Mesenchymal stem cell (in vitro differentiated cells and primary cell): ENCODE results near the gene MYO5B.

Source experiments
- DNase-seq: peaks from one replicate; pipeline ENCODE4 v3.0.0-alpha.2; 2013
- H2AFZ ChIP-seq: one replicate; pipeline ENCODE4 v1.6.1; 2013; ENCODE audit warnings: low read depth, mild to moderate bottlenecking, control low read depth, inconsistent platforms, low read length, moderate library complexity
- H2AK5ac ChIP-seq: 2 replicates; pipeline ENCODE4 v1.6.1; 2013; ENCODE audit warnings: low read length, moderate library complexity, mild to moderate bottlenecking, inconsistent platforms; ENCODE audit not compliant: severe bottlenecking
- H2BK120ac ChIP-seq: one replicate; pipeline ENCODE4 v1.6.1; 2013; ENCODE audit warnings: low read depth, mild to moderate bottlenecking, inconsistent platforms, low read length, moderate library complexity
- H2BK12ac ChIP-seq, 2 experiments: one replicate each; pipeline ENCODE4 v1.6.1; 2013; ENCODE audit warnings: inconsistent platforms in 2 of 2, low read length in 2 of 2, mild to moderate bottlenecking in 2 of 2, moderate library complexity in 2 of 2, control low read depth in 1 of 2
- H2BK15ac ChIP-seq: one replicate; pipeline ENCODE4 v1.6.1; 2013; ENCODE audit warnings: mild to moderate bottlenecking, low read depth, inconsistent platforms; ENCODE audit not compliant: poor library complexity, severe bottlenecking
- H2BK5ac ChIP-seq: 2 replicates; pipeline ENCODE4 v1.6.1; 2013; ENCODE audit warnings: low read depth, mild to moderate bottlenecking, low read length, control low read depth, inconsistent platforms; ENCODE audit not compliant: poor library complexity, severe bottlenecking
- H3K14ac ChIP-seq, 2 experiments: one replicate each; pipeline ENCODE4 v1.6.1; 2013; ENCODE audit warnings: inconsistent platforms in 2 of 2, low read length in 2 of 2, control low read depth in 1 of 2, mild to moderate bottlenecking in 1 of 2, moderate library complexity in 1 of 2
- H3K18ac ChIP-seq, 2 experiments: one replicate each; pipeline ENCODE4 v1.6.1; 2013; ENCODE audit warnings: inconsistent platforms in 2 of 2, low read length in 2 of 2, control low read depth in 1 of 2, low read depth in 1 of 2, mild to moderate bottlenecking in 1 of 2
- H3K23ac ChIP-seq, 2 experiments: one replicate each; pipeline ENCODE4 v1.6.1; 2013; ENCODE audit warnings: inconsistent platforms in 2 of 2, low read length in 2 of 2, mild to moderate bottlenecking in 2 of 2, moderate library complexity in 2 of 2, control low read depth in 1 of 2
- H3K27ac ChIP-seq: 2 replicates; pipeline ENCODE4 v1.5.1; 2013; ENCODE audit warnings: mild to moderate bottlenecking, moderate library complexity, low read length, control low read depth, inconsistent platforms; ENCODE audit not compliant: poor library complexity, severe bottlenecking
- H3K27me3 ChIP-seq, 2 experiments: 2 replicates each; pipeline versions ENCODE4 v1.6.1 to v1.7.0; 2013; ENCODE audit warnings: low read length in 2 of 2, mild to moderate bottlenecking in 2 of 2, moderate library complexity in 2 of 2, control low read depth in 1 of 2, inconsistent platforms in 1 of 2; ENCODE audit not compliant: control insufficient read depth in 1 of 2, insufficient read depth in 1 of 2
- H3K36me3 ChIP-seq, 2 experiments: 2 replicates each; pipeline versions ENCODE4 v1.6.1 to v1.7.0; 2013; ENCODE audit warnings: low read length in 2 of 2, control low read depth in 1 of 2, inconsistent platforms in 1 of 2, low read depth in 1 of 2, mild to moderate bottlenecking in 1 of 2; ENCODE audit not compliant: insufficient read depth in 2 of 2, control insufficient read depth in 1 of 2
- H3K4ac ChIP-seq, 2 experiments: one replicate each; pipeline ENCODE4 v1.6.1; 2013; ENCODE audit warnings: inconsistent platforms in 2 of 2, low read length in 2 of 2, mild to moderate bottlenecking in 2 of 2, moderate library complexity in 2 of 2, control low read depth in 1 of 2, low read depth in 1 of 2
- H3K4me1 ChIP-seq: 2 replicates; pipeline ENCODE4 v1.6.1; 2013; ENCODE audit warnings: low read depth, low read length, control low read depth; ENCODE audit not compliant: control insufficient read depth, insufficient read depth
- H3K4me2 ChIP-seq: 2 replicates; pipeline ENCODE4 v1.6.1; 2013; ENCODE audit warnings: low read length, mild to moderate bottlenecking, inconsistent platforms; ENCODE audit not compliant: poor library complexity, severe bottlenecking
- H3K4me3 ChIP-seq, 2 experiments: 2 replicates each; pipeline versions ENCODE4 v1.5.1 to v1.7.0; 2013; ENCODE audit warnings: low read length in 2 of 2, mild to moderate bottlenecking in 2 of 2, control low read depth in 1 of 2, low read depth in 1 of 2; ENCODE audit not compliant: insufficient read depth in 1 of 2
- H3K79me1 ChIP-seq: replicated peaks from 2 replicates; pipeline ENCODE4 v1.6.1; 2013; ENCODE audit warnings: mild to moderate bottlenecking, control low read depth, low read length, inconsistent platforms; ENCODE audit not compliant: poor library complexity, severe bottlenecking
- H3K9ac ChIP-seq: 2 replicates; pipeline ENCODE4 v1.7.0; 2013; ENCODE audit warnings: mild to moderate bottlenecking, low read length, moderate library complexity
- H3K9me3 ChIP-seq: 2 replicates; pipeline ENCODE4 v1.7.0; 2013; ENCODE audit warnings: mild to moderate bottlenecking, low read length; ENCODE audit not compliant: control insufficient read depth
- H4K8ac ChIP-seq: one replicate; pipeline ENCODE4 v1.6.1; 2013; ENCODE audit warnings: inconsistent platforms, mild to moderate bottlenecking, low read length, moderate library complexity
- H4K91ac ChIP-seq: one replicate; pipeline ENCODE4 v1.6.1; 2013; ENCODE audit warnings: mild to moderate bottlenecking, low read length, inconsistent platforms
- WGBS: methylation state at CpG from one replicate; pipeline ENCODE4 v1.1.7; 2013; ENCODE audit warnings: mixed read lengths; 5-methylcytosine and 5-hydroxymethylcytosine counted together

The MYO5B gene

GRCh38 chr18:49913221-49913620 lies 281.7 kb downstream of the MYO5B start:
- H2BK120ac ChIP-seq, result no peak overlapping the region
- no peak overlapping the region for H3K18ac ChIP-seq
- DNase-seq, result no peak
- H3K9me3 ChIP-seq, result no peaks in the 10 kb centered on the region
- H2AK5ac ChIP-seq, result no peak overlapping the region
- H2AFZ ChIP-seq, result no peak overlapping the region
- no peak overlapping the region for H4K8ac ChIP-seq
- H3K4me2 ChIP-seq, result no peak overlapping the region
- H3K4ac ChIP-seq, result no peak overlapping the region
- no peak overlapping the region for H2BK5ac ChIP-seq
- 85% methylated on average over 3 of the region's 3 CpGs for WGBS
- no peak overlapping the region for H3K14ac ChIP-seq
- H2BK12ac ChIP-seq, result no peak overlapping the region
- H3K9ac ChIP-seq, result no peak overlapping the region
- H3K4me3 ChIP-seq, result no peak overlapping the region
- H3K4me1 ChIP-seq, result no peaks in the 10 kb centered on the region
- H3K36me3 ChIP-seq, result no peaks in the 10 kb centered on the region
- no peak overlapping the region for H3K23ac ChIP-seq
- no peak overlapping the region for H3K27ac ChIP-seq
- peaks cover 1 to 48% of the 10 kb centered on the region in 2 experiments for H3K27me3 ChIP-seq
- H2BK15ac ChIP-seq, result no peak overlapping the region
- H3K79me1 ChIP-seq, result no peaks in the 10 kb centered on the region
- H4K91ac ChIP-seq, result no peak overlapping the region

GRCh38 chr18:49911427-49911826 lies 283.5 kb downstream of the MYO5B start:
- Histone ChIP-seq H3K4ac (no peak overlapping the region), H4K91ac (no peak overlapping the region), H3K4me3 (no peak overlapping the region), H3K36me3 (no peaks in the 10 kb centered on the region), H3K4me1 (peaks cover 3% of the 10 kb centered on the region), H2AFZ (no peak overlapping the region), H2BK15ac (no peak overlapping the region), H3K4me2 (no peak overlapping the region), H3K9ac (no peak overlapping the region), H3K27ac (no peak overlapping the region), H3K27me3 (peaks cover 16 to 50% of the 10 kb centered on the region in 2 experiments), H2BK5ac (no peak overlapping the region), H4K8ac (no peak overlapping the region), H3K79me1 (no peaks in the 10 kb centered on the region), H2BK120ac (no peak overlapping the region), H3K23ac (no peak overlapping the region), H3K9me3 (no peaks in the 10 kb centered on the region), H2BK12ac (no peak overlapping the region), H2AK5ac (no peak overlapping the region), H3K18ac (no peak overlapping the region), H3K14ac (no peak overlapping the region)
- no peak for DNase-seq
- 62% methylated on average over 2 of the region's 4 CpGs for WGBS

- Histone ChIP-seq H3K9ac (no peak overlapping the region), H2BK15ac (no peak overlapping the region), H3K27me3 (peaks cover 17 to 46% of the 10 kb centered on the region in 2 experiments), H3K4me3 (no peak overlapping the region), H2BK5ac (no peak overlapping the region), H3K14ac (no peak overlapping the region), H3K79me1 (no peaks in the 10 kb centered on the region), H4K8ac (no peak overlapping the region), H3K4me2 (no peak overlapping the region), H2AFZ (no peak overlapping the region), H3K4ac (no peak overlapping the region), H2AK5ac (no peak overlapping the region), H3K18ac (no peak overlapping the region), H3K27ac (no peak overlapping the region), H3K36me3 (no peaks in the 10 kb centered on the region), H3K4me1 (peaks cover 3% of the 10 kb centered on the region), H4K91ac (no peak overlapping the region), H3K9me3 (no peaks in the 10 kb centered on the region), H3K23ac (no peak overlapping the region), H2BK12ac (no peak overlapping the region), H2BK120ac (no peak overlapping the region)
- DNase-seq, result no peak
- WGBS, result 96% methylated on average over 2 of the region's 2 CpGs
Measured at GRCh38 chr18:49910986-49911385, 284.0 kb downstream of the MYO5B start.

- Histone ChIP-seq H2AK5ac (no peak overlapping the region), H3K4me3 (no peak overlapping the region), H3K23ac (no peak overlapping the region), H2BK12ac (no peak overlapping the region), H4K8ac (no peak overlapping the region), H3K18ac (no peak overlapping the region), H3K9ac (no peak overlapping the region), H3K36me3 (no peaks in the 10 kb centered on the region), H2BK5ac (no peak overlapping the region), H2AFZ (no peak overlapping the region), H4K91ac (no peak overlapping the region), H2BK15ac (no peak overlapping the region), H2BK120ac (no peak overlapping the region), H3K4me1 (peaks cover 3% of the 10 kb centered on the region), H3K4ac (no peak overlapping the region), H3K9me3 (no peaks in the 10 kb centered on the region), H3K14ac (no peak overlapping the region), H3K27me3 (peaks cover 17 to 42% of the 10 kb centered on the region in 2 experiments), H3K4me2 (no peak overlapping the region), H3K27ac (no peak overlapping the region), H3K79me1 (no peaks in the 10 kb centered on the region)
- WGBS, result 88% methylated on average over 5 of the region's 5 CpGs
- no peak for DNase-seq
Measured at GRCh38 chr18:49910019-49910418, 284.9 kb downstream of the MYO5B start.
